Left ventricle myocardium inferior (tissue), 1 donor: ENCODE data around the gene ZNF536. TPM values are rescaled to one million over a fixed set of nuclear protein-coding genes. Genes with fewer than 3 reads are reported as not detected.

Source experiments
- DNase-seq: peaks from one replicate; pipeline ENCODE4 v3.0.0-alpha.2; 2020
- H3K27ac ChIP-seq: fragments of 200-600 bp; replicated peaks from 2 replicates; pipeline ENCODE4 v1.8.0; 2021
- H3K27me3 ChIP-seq: fragments of 200-600 bp; 2 replicates; pipeline ENCODE4 v1.8.0; 2021; ENCODE audit warnings: low read depth
- H3K36me3 ChIP-seq: fragments of 200-600 bp; 2 replicates; pipeline ENCODE4 v1.8.0; 2021
- H3K4me1 ChIP-seq: fragments of 200-600 bp; 2 replicates; pipeline ENCODE4 v1.8.0; 2021
- H3K4me3 ChIP-seq: fragments of 200-600 bp; 2 replicates; pipeline ENCODE4 v1.8.0; 2021; ENCODE audit warnings: mild to moderate bottlenecking, moderate library complexity
- H3K9me3 ChIP-seq: fragments of 200-600 bp; replicated peaks from 2 replicates; pipeline ENCODE4 v1.8.0; 2021
- CTCF ChIP-seq: fragments of 200-600 bp; IDR thresholded peaks from 2 replicates; pipeline ENCODE4 v1.8.0; 2021; ENCODE audit warnings: antibody characterized with exemption, mild to moderate bottlenecking, borderline replicate concordance
- intact Hi-C: fragments of 100-400 bp; cut with micrococcal nuclease; formaldehyde crosslinking; loops from one replicate; pipeline ENCODE4 v1.11.0; 2022
- total RNA-seq: library from RNA; stranded (reverse); fragmentation: NEBNext Ultra II Directional; extraction: Animal tissue kit (Norgen Biotek cat#: 25700); gene quantifications from one replicate; pipeline ENCODE4 v1.2.1, GENCODE V29; 2021
- donor health status: DM: no; HTN: yes; CAD: no; lungs with severe emphysema.

ZNF536 gene
- total RNA-seq, 1 donor from 2014 or later: 4.0 TPM

- Histone ChIP-seq H3K4me3 (peak overlapping the region; percentile 52), H3K4me1 (peaks cover 4% of the 10 kb centered on the region)
Measured at GRCh38 chr19:30449673-30450072, 77.5 kb downstream of the ZNF536 start.

GRCh38 chr19:30450100-30450499 lies 77.9 kb downstream of the ZNF536 start:
- intact Hi-C loops: no loop called here
- TF ChIP-seq CTCF: no peak
- H3K4me1 ChIP-seq: peaks cover 4% of the 10 kb centered on the region
- H3K9me3 ChIP-seq: no peaks in the 10 kb centered on the region
- H3K27ac ChIP-seq: peak overlapping the region; percentile 48
- peaks cover 27% of the 10 kb centered on the region for H3K27me3 ChIP-seq
- H3K36me3 ChIP-seq: no peaks in the 10 kb centered on the region
- DNase-seq: peak; percentile 36
- H3K4me3 ChIP-seq: peak overlapping the region; percentile 52

More at GRCh38 chr19:30449673-30450072, 77.5 kb downstream of the ZNF536 start:
- Histone ChIP-seq H3K36me3 (no peaks in the 10 kb centered on the region), H3K9me3 (no peaks in the 10 kb centered on the region), H3K27ac (peak overlapping the region; percentile 48), H3K27me3 (peaks cover 32% of the 10 kb centered on the region)
- no peak for DNase-seq
- TF ChIP-seq CTCF: no peak
- intact Hi-C loops: no loop called here

- intact Hi-C loops: no loop called here
- Histone ChIP-seq H3K9me3 (no peaks in the 10 kb centered on the region), H3K4me3 (peak overlapping the region; percentile 52), H3K36me3 (no peaks in the 10 kb centered on the region), H3K27me3 (peaks cover 20% of the 10 kb centered on the region), H3K4me1 (peaks cover 4% of the 10 kb centered on the region), H3K27ac (peak overlapping the region; percentile 48)
- no peak for DNase-seq
- no peak for TF ChIP-seq CTCF
Measured at GRCh38 chr19:30450835-30451321, 78.7 kb downstream of the ZNF536 start.

- H3K27ac ChIP-seq: no peak overlapping the region
- no peak overlapping the region for H3K4me3 ChIP-seq
- no peak for TF ChIP-seq CTCF
- peaks cover 22% of the 10 kb centered on the region for H3K27me3 ChIP-seq
- DNase-seq: no peak
- H3K9me3 ChIP-seq: no peaks in the 10 kb centered on the region
- H3K4me1 ChIP-seq: peaks cover 4% of the 10 kb centered on the region
- H3K36me3 ChIP-seq: no peaks in the 10 kb centered on the region
- intact Hi-C loops: no loop called here
Measured at GRCh38 chr19:30452931-30453330, 80.7 kb downstream of the ZNF536 start.

GRCh38 chr19:30453743-30454142 lies 81.6 kb downstream of the ZNF536 start:
- DNase-seq: no peak
- Histone ChIP-seq H3K36me3 (no peaks in the 10 kb centered on the region), H3K9me3 (no peaks in the 10 kb centered on the region), H3K4me1 (peaks cover 4% of the 10 kb centered on the region), H3K27me3 (peaks cover 23% of the 10 kb centered on the region), H3K4me3 (no peak overlapping the region), H3K27ac (no peak overlapping the region)
- intact Hi-C loops: no loop called here
- no peak for TF ChIP-seq CTCF

GRCh38 chr19:30455881-30456280 lies 83.7 kb downstream of the ZNF536 start:
- no peak for TF ChIP-seq CTCF
- H3K27ac ChIP-seq: no peak overlapping the region
- intact Hi-C loops: no loop called here
- no peaks in the 10 kb centered on the region for H3K9me3 ChIP-seq
- H3K27me3 ChIP-seq: peaks cover 35% of the 10 kb centered on the region
- no peaks in the 10 kb centered on the region for H3K4me1 ChIP-seq
- no peaks in the 10 kb centered on the region for H3K36me3 ChIP-seq
- no peak for DNase-seq
- no peak overlapping the region for H3K4me3 ChIP-seq
